H1 (cell line): ENCODE measurements around the gene AGBL5. TPM values are rescaled to one million over a fixed set of nuclear protein-coding genes. Genes with fewer than 3 reads are reported as not detected.

Experiments used
- CHD1 ChIP-seq: IDR thresholded peaks from 2 replicates; pipeline ENCODE4 v1.6.1; 2012; ENCODE audit warnings: low read depth, low read length, improper control_type of control experiment
- KDM4A ChIP-seq: IDR thresholded peaks from one replicate; pipeline ENCODE4 v1.7.1; 2012; ENCODE audit warnings: low read depth, mild to moderate bottlenecking, moderate library complexity, low read length, inconsistent platforms; ENCODE audit not compliant: severe bottlenecking
- SRF ChIP-seq: IDR thresholded peaks from 2 replicates; pipeline ENCODE4 v1.6.1; 2011; ENCODE audit warnings: mild to moderate bottlenecking, low read depth, low read length, moderate library complexity
- TBP ChIP-seq: IDR thresholded peaks from 2 replicates; pipeline ENCODE4 v1.6.1; 2011; ENCODE audit warnings: low read depth, low read length, improper control_type of control experiment
- polyA plus RNA-seq, 7 experiments: library from polyadenylated mRNA; depleted of rRNA in 3 of 7; stranded (reverse) in 5 of 7; unstranded in 2 of 7; fragments of >200 nt in 5 of 7; fragments of 200-250 nt in 2 of 7; gene quantifications; 1 replicate in 5 of 7; 2 replicates in 1 of 7; 4 replicates in 1 of 7; pipeline versions ENCODE4 v1.2.1 to v1.2.3, GENCODE V29; 2011 to 2013; ENCODE audit warnings: missing spikeins in 2 of 7, mixed read lengths in 2 of 7
- total RNA-seq: library from RNA; stranded (reverse); fragmentation: NEBNext Ultra II Directional; extraction: Animal tissue kit (Norgen Biotek cat#: 25700); gene quantifications from 2 replicates; pipeline ENCODE4 v1.2.1, GENCODE V29; 2021
- TF ChIP-seq, protein P1 (sequence below): fragments of 300-600 bp; sonication (generic); IDR thresholded peaks from 2 replicates; pipeline ENCODE4 v1.7.1; 2012; ENCODE audit warnings: low read length, moderate library complexity, mild to moderate bottlenecking, inconsistent platforms; ENCODE audit not compliant: insufficient replicate concordance

AGBL5 gene
- total and polyA plus RNA-seq, 2 of the 8 experiments (the other 6 are each of a cell fraction or from before 2014, with no cell fraction given) = 45.4 to 62.0 TPM

- TF ChIP-seq, protein P1, sequence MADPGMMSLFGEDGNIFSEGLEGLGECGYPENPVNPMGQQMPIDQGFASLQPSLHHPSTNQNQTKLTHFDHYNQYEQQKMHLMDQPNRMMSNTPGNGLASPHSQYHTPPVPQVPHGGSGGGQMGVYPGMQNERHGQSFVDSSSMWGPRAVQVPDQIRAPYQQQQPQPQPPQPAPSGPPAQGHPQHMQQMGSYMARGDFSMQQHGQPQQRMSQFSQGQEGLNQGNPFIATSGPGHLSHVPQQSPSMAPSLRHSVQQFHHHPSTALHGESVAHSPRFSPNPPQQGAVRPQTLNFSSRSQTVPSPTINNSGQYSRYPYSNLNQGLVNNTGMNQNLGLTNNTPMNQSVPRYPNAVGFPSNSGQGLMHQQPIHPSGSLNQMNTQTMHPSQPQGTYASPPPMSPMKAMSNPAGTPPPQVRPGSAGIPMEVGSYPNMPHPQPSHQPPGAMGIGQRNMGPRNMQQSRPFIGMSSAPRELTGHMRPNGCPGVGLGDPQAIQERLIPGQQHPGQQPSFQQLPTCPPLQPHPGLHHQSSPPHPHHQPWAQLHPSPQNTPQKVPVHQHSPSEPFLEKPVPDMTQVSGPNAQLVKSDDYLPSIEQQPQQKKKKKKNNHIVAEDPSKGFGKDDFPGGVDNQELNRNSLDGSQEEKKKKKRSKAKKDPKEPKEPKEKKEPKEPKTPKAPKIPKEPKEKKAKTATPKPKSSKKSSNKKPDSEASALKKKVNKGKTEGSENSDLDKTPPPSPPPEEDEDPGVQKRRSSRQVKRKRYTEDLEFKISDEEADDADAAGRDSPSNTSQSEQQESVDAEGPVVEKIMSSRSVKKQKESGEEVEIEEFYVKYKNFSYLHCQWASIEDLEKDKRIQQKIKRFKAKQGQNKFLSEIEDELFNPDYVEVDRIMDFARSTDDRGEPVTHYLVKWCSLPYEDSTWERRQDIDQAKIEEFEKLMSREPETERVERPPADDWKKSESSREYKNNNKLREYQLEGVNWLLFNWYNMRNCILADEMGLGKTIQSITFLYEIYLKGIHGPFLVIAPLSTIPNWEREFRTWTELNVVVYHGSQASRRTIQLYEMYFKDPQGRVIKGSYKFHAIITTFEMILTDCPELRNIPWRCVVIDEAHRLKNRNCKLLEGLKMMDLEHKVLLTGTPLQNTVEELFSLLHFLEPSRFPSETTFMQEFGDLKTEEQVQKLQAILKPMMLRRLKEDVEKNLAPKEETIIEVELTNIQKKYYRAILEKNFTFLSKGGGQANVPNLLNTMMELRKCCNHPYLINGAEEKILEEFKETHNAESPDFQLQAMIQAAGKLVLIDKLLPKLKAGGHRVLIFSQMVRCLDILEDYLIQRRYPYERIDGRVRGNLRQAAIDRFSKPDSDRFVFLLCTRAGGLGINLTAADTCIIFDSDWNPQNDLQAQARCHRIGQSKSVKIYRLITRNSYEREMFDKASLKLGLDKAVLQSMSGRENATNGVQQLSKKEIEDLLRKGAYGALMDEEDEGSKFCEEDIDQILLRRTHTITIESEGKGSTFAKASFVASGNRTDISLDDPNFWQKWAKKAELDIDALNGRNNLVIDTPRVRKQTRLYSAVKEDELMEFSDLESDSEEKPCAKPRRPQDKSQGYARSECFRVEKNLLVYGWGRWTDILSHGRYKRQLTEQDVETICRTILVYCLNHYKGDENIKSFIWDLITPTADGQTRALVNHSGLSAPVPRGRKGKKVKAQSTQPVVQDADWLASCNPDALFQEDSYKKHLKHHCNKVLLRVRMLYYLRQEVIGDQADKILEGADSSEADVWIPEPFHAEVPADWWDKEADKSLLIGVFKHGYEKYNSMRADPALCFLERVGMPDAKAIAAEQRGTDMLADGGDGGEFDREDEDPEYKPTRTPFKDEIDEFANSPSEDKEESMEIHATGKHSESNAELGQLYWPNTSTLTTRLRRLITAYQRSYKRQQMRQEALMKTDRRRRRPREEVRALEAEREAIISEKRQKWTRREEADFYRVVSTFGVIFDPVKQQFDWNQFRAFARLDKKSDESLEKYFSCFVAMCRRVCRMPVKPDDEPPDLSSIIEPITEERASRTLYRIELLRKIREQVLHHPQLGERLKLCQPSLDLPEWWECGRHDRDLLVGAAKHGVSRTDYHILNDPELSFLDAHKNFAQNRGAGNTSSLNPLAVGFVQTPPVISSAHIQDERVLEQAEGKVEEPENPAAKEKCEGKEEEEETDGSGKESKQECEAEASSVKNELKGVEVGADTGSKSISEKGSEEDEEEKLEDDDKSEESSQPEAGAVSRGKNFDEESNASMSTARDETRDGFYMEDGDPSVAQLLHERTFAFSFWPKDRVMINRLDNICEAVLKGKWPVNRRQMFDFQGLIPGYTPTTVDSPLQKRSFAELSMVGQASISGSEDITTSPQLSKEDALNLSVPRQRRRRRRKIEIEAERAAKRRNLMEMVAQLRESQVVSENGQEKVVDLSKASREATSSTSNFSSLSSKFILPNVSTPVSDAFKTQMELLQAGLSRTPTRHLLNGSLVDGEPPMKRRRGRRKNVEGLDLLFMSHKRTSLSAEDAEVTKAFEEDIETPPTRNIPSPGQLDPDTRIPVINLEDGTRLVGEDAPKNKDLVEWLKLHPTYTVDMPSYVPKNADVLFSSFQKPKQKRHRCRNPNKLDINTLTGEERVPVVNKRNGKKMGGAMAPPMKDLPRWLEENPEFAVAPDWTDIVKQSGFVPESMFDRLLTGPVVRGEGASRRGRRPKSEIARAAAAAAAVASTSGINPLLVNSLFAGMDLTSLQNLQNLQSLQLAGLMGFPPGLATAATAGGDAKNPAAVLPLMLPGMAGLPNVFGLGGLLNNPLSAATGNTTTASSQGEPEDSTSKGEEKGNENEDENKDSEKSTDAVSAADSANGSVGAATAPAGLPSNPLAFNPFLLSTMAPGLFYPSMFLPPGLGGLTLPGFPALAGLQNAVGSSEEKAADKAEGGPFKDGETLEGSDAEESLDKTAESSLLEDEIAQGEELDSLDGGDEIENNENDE = no peak
- no peak for TF ChIP-seq TBP
- no peak for TF ChIP-seq SRF
- no peak for TF ChIP-seq CHD1
- no peak for TF ChIP-seq KDM4A
These were observed 3.3 kb downstream of the AGBL5 start (continued) for GRCh38 chr2:27054721-27055120.
